ENCODE data around the gene PCNX1.

The PCNX1 gene

GRCh38 chr14:70904373-70904772 lies 2.9 kb upstream of the PCNX1 start:
- POLR2A ChIA-PET: no interaction called here
- Histone ChIP-seq H3K4me1 (ENCODE audit: control insufficient read depth, insufficient read depth, low read length) (peaks cover 3% of the 10 kb centered on the region), H3K36me3 (ENCODE audit: control insufficient read depth in 2 of 2, insufficient read depth in 1 of 2, low read length in 2 of 2) (no peaks in the 10 kb centered on the region), H3K27ac (ENCODE audit: extremely low read depth, low read depth, low read length) (no peak overlapping the region), H3K4me3 (ENCODE audit: low read depth, low read length) (no peak overlapping the region), H3K9me3 (ENCODE audit: control insufficient read depth, insufficient read depth, low read depth, low read length) (no peaks in the 10 kb centered on the region)
- CTCF ChIA-PET: interaction anchor here (0.7 to 2.0 kb wide), 5 partner anchors 14 to 87 kb away, joined by 3 to 10 read pairs (median 4); no protein-coding TSS in a partner anchor
- TF ChIP-seq CTCF (tag by site-specific recombination; IDR thresholded peaks at IDR 0.05) (no peak), ZFP37 (tag by site-specific recombination; IDR thresholded peaks at IDR 0.05) (no peak), ZNF555 (tag by site-specific recombination; conservative IDR thresholded peaks at IDR 0.05) (no peak), ZBTB10 (tag by site-specific recombination; IDR thresholded peaks at IDR 0.05) (no peak), ZNF169 (tag by site-specific recombination; IDR thresholded peaks at IDR 0.05) (no peak), PRDM6 (tag by site-specific recombination; IDR thresholded peaks at IDR 0.05) (peak; percentile 73), OSR2 (tag by site-specific recombination; IDR thresholded peaks at IDR 0.05) (peak; percentile 80), ZNF18 (tag by site-specific recombination; IDR thresholded peaks at IDR 0.05) (no peak), AEBP2 (tag by site-specific recombination; IDR thresholded peaks at IDR 0.05; ENCODE audit: borderline replicate concordance) (no peak), ZBTB44 (tag by site-specific recombination; IDR thresholded peaks at IDR 0.05) (peak; percentile 44; the same call in 1 of the 2 replicates), FEZF1 (tag by site-specific recombination; IDR thresholded peaks at IDR 0.05) (peak; percentile 29; the same call in 1 of the 2 replicates), ZNF664 (tag by site-specific recombination; IDR thresholded peaks at IDR 0.05) (no peak), ZNF701 (tag by site-specific recombination; IDR thresholded peaks at IDR 0.05) (no peak), ZNF704 (tag by site-specific recombination; IDR thresholded peaks at IDR 0.05) (no peak), ZNF76 (tag by site-specific recombination; IDR thresholded peaks at IDR 0.05; ENCODE audit: borderline replicate concordance, low read depth) (no peak), SALL2 (tag by site-specific recombination; IDR thresholded peaks at IDR 0.05; ENCODE audit: borderline replicate concordance) (no peak), ZNF416 (tag by site-specific recombination; IDR thresholded peaks at IDR 0.05) (no peak), ZNF174 (tag by site-specific recombination; IDR thresholded peaks at IDR 0.05) (no peak), ELK4 (IDR thresholded peaks at IDR 0.05; ENCODE audit: borderline replicate concordance, low read depth, low read length) (no peak), WT1 (tag by site-specific recombination; IDR thresholded peaks at IDR 0.05) (peak; percentile 58), ZNF280D (tag by site-specific recombination; IDR thresholded peaks at IDR 0.05) (no peak)

Data from HEK293 (cell line).